GM19328 (cell line): Measurements from ENCODE around the gene QRICH2.
A peak's percentile ranks its signal among the peaks of the same experiment; 100 is the strongest.

Experiments
- ATAC-seq: cut with Tn5 transposase; IDR thresholded peaks from one replicate; pipeline ENCODE4 v1.9.1; 2021; ENCODE audit warnings: mild to moderate bottlenecking, moderate library complexity; ENCODE audit not compliant: unreplicated experiment

Gene QRICH2

DNA sequence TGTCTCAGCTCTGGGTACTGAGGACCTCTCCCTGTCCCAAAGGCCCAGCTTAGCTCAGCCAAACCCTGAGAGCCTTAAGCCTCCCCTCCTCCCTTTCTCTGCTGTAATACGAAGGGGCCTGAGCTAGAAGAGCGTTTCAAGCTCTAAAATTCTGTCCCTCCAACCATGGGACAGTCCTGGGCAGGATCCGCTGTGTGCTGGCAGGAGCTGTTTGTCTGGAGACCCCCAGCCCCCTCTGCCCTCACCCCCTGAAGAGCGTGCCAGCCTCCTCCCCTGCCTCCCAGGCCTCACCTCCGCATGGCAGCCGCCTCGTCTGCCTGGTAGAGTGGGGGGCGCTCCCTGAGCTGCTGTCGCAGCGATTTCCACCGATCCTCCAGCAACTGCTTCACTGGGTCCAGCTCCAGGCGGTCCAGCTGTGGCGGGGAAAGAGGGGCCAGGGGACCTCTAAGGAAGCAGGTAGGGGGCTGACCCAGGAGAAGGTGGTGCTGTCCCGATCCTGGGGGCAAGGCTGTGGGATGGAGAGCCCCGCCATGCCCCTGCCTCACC is 28.3 kb downstream of the QRICH2 start:
- ATAC-seq: no peak

DNA sequence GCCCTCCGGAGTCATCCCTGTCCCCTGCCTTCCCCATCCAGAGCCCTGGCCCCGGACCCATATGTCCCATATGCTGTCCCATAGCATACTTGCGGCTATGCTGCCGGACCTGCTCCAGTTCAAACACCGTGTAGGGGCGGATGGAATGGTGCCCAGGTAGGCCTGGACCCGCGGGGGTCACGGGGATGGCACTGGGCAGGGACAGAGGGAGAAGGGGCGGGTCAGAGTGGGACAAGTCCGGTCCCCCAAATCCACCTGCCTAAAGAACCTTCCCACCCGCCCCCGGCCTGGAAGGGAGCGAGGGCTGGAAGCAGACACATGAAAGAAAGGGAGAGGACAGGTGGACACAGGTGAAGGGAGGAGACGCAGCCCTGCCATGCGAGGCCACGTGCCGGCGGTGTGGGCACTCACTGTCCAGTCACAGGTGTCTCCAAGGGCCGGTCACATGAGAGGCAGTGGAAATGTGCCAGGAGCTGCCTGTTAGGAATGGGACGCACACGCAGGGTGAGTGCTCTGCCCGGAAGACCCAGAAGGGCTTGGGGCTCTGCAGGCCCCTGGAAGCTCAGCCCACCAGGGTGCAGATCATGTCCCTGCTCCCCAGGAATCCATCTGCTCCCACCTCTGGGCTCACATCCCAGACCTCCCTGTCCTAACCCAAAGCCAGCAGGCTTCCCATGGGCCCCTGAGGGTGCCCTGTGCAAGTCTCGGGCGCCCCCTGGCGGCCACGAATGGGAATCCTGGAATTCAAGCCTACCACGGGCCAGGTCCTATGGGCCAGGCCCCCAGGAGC is 28.9 kb downstream of the QRICH2 start:
- no peak for ATAC-seq

DNA sequence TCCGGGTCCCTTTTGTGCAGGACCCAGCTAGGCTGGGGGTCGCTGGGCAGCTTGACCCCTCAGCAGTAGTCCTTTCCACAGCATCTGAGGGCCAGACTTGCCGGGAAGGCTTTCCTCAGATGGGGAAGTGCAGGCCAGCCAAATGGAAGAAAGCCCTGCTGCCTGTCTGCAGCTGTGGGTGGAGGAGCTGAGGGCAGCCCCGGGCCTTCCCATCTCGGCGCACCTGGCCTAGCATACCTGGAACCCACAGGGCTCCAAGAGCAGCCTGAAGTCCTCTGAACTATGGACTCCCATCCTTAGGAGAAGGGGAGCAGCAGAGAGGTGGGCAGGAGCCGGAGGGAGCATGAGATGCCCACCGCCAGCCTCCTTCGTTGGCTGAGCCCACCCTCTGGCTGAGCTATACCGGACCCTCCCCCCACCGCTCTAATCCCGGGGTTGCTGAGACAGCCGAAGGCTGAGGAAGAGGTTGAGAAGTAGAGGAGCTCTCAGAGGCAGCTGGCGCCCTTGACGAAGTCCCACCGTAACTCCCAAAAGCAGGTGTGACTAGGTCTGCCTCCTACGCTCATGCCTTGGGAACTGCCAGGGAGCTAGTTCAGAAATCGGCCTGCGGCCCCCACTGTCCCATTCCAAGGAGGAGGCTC is 29.7 kb downstream of the QRICH2 start:
- no peak for ATAC-seq

DNA sequence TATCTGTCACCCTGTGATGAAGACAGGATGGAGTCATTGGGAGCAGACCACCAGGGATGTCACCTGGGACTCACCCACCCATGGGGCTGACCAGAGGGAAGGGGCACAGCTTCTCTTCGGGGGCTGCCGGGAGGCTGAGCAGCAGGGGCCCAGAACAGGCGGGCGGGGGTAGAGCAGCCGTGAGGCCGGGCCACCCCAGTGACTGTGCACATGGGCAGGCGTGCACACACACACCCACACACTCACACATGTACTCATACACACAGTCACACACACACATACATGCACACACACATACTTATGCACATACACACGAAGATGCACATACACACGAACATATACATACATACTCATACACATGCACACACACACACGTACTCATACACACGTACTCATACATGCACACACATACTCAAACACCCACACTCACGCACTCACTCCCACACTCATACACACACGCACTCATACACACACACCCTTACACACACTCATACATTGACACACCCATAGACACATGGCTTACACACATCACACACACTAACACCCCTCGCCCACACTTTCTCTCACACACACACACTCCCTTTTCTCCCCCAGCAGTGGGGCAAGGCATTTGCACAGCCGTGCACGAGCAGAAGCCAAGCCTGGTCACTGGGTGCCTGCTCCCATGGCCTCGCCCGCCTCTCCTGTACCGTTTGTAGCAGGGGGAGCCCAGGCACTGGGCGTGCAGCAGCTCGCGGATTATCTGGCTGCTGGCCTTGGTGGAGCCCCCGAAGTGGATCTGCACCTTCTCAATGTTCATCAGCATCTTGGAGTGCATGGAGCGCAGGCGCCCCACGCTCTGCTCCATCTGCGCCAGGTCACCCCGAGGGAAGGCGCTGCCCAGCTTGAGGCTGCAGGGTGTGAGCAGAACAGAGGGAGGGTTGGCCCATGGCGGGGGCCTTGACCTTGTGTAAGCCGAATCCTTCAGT is 30.5 kb downstream of the QRICH2 start:
- no peak for ATAC-seq

DNA sequence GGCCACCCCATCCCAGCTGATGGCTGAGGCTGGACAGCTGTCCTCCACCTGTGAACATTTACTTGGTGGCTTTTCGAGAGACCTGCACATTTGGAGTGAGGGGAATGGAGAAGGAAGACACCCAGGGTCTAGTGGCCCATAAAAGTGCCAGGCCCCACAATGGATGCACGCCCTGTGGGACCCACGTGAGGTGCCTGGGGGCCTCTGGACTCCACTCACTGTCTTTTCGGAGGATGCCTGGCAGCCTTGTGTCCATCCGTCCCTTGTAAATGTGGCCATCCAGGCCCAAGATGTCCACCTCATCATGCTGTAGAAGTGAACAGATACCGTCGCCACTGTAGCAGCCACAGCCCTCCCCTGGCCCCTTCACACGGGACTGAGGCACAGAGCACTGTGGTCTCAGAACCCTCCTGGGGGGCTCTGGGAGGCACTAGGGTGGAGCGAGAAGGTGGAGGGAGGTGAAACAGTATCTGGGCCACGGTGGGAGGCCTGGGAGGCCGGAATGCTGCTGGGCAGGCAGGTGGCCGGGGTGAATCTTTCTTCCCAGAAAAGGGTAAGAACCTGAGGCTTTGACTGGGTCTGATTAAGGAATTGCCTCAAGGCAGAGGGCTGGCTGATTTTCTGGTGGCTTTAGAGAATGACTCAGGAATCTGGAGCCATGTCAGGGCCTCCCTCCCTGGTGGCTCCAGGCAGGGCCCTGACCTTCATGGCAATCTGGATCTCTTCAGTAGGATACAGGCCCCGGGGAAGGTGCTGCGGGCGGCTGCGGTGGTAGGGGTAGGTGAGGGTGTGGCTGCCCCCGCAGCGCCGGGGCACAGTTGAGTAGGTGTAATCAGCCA is 31.4 kb downstream of the QRICH2 start:
- ATAC-seq: no peak

DNA sequence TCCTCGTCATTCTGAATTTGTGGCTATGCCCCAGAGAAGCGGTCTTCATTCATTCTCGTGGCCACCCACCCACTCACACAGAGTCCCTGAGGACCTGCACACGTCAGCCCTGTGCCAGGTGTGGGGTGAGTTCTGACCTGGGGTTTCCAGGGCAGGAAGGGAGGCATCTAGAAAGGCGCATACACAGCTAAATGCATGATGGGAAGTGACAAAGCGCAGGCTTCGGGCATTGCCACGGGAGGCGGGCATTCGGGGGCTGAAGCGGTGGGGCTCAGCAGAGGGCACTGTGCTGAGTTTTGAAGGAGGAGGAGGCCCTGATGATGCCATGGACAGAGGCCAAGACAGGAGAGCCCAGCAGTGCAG is 32.0 kb downstream of the QRICH2 start:
- ATAC-seq: no peak

DNA sequence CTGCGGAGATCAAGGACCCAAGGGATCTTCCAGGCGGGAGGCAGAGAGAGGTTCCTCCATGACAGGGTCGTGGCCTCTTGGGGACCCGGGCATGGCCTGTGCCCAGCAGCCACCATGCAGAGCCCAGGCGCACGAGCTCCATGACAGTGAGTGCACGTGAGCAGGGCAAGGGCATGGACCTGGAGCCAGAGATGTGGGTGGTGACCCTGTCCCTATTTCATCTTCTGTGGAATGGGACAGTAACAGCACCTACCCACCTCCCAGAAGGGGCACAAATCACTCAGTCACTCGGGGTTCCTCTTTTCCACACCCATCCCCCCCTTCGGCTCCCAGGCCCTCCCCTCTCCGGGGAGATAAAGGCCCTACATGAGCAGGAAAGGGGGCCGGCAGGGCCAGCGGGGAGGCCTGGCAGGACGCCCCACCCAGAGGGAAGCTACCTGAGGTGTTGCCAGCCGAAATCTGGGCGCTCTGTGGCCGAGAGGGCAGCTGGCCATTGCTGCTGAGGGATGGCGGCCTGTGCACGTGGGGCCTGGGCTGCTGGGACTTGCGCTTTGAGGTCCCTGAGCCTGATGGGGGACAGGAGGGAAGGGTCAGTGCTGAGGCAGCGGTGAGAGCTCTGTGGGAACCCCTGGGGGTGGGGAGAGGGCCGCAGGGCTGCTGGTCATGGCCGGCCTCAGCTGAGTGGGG is 32.6 kb downstream of the QRICH2 start:
- ATAC-seq: no peak

DNA sequence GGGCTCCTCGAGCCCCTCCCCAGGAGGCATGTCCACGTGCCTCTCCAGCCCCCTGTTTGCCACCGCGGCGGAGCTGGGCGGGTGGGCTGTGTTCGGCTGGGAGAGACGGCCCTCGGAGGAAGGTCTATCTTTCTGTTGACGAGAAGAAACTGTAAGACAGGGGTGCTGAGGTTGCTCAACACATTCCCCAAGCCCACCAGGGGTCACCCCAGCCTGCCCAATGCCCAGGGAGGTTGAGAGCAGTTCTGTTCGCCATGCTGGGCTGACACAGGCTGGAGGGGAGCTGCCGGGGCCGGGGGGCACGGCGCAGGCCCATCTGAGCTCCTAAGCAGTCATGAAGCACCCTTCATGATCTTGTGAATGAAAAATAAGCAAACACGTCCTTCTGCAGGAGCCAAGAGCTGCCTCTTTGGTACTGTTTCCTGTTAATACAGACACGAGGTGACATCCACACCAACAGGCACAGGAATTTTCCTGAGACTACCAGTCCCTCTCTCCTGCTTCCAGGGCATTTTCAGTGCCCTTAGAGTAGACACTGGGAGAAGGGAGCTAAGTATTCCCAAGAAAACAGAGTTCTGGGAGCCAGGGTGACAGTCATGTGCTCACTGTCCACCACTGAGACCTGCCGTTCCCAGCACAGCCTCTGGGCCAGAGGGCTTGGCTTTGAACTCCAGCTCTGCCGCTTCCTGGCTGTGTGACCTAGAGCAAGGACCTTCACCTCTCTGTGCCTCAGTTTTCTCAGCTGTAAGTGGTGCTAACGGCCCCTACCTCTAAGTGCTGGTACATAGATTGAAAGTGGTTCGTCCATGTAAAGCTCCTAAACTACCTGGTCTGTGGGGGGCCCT is 33.7 kb downstream of the QRICH2 start:
- no peak for ATAC-seq

DNA sequence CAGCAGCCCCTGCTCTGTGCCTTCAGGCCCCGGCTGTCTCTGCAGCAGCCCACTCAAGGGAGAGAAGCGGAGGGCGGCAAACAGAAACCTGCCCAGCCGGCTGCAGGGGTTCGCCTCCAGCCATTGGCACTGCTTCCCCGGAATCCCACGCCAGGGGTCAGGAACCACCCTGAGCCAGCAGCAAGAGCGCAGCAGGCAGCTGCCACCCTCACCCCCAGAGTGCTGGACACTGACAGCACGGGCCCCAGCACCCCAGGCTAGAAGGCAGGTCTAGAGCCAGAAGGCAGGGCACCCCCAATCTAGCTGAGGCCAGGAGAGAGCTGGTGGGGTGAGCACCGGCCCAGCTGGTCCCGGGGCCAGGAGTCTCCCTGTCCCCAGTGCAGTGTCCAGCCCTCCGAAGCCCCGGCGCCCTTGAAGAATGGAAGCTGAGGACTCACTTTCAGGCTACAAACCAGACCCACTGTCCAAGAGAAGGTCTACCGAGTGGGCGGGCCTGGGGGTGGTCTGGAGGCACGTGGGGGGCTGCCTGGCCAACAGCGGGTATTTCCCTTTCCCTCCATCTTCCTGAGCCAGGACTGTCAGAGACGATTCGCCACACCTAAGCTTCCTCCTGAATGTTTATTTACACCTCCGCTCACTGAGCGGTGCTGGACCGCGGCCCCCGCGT is 34.5 kb downstream of the QRICH2 start:
- ATAC-seq: no peak

DNA sequence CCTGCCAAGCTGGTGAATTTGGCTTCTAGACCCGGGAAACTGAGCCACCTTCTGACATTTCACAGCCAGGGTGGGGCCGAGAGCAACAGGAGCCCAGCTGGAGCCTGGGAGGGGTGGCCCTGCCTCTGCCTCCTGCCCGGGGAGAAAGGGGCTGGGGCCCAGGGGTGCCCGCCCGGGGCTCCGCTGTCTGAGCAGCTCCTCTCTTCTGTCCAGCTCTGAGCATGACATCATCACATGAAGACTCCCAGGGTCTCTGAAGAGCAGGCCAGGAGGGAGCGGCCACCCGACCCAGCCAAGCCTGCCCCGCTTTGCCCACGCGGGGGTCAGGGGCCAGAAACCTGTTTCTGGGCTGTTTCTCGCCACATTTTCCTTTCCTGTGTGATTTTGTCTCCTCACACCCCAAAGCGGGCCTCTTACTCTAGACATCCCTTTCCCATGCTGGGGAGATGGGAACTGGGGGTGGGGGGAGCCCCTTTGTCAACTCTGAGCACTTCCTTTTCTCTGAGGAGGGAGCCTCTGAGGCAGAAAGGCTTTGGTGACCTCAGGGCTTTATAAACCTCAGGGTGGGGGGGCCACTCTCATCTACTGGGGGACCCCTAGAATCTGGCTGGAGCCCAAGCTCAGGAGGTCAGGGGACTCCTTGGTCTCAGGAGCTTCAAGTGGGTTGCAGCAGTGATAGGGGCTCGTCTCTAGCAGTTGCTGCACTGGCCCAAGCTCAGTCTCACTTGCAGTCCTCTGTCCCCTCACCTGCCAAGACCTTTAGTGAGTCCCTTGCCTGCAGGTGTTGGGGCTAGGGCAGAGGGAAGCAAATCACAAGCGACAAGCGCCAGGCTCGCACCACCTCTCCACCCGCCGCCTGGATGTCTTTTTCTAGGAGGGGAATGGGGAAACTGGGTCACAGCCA is 35.3 kb downstream of the QRICH2 start:
- ATAC-seq: peak; percentile 3

DNA sequence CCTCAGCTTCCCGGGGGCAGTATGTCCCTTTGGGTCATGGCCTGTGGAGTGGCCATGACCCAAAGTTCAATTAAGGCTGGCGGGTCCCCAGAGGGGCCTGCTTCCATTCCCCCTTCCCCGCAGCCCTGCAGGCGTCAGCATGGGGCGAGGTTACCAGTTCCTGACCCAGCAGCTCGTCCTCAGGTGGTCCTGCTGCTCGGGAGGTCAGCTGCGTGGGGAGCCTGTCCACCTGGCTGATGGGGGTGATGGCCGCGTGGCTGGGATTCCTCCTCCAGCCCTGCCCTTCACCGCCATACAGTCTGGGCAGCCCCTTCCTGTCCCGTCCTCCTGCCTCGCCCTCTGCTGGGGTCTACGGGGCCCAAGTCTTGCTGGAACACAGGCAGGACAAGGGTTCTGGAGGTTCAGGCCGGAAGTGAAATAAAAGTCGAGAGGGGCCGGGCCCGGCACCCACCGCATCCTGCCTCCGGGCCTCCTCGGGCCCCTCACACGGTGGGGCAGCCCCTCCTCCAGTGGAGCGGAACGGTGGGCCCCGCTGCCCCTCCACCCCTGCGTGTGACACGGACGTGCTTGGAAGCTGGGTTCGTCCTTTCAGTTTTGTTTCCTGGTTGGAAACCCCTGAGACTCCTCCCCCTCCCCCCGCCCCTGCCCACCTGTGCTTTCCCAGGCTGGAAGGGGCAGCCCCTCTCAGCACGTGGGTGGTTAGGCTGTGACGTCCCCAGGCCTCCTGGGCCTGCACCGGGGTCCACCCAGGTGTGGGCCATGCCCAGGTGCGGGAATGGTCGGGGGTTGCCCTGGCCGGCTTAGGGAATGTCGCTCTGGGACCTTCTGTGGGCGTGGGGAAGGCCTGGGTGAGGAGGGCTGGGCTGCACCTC is 36.2 kb downstream of the QRICH2 start:
- ATAC-seq: peak; percentile 44

DNA sequence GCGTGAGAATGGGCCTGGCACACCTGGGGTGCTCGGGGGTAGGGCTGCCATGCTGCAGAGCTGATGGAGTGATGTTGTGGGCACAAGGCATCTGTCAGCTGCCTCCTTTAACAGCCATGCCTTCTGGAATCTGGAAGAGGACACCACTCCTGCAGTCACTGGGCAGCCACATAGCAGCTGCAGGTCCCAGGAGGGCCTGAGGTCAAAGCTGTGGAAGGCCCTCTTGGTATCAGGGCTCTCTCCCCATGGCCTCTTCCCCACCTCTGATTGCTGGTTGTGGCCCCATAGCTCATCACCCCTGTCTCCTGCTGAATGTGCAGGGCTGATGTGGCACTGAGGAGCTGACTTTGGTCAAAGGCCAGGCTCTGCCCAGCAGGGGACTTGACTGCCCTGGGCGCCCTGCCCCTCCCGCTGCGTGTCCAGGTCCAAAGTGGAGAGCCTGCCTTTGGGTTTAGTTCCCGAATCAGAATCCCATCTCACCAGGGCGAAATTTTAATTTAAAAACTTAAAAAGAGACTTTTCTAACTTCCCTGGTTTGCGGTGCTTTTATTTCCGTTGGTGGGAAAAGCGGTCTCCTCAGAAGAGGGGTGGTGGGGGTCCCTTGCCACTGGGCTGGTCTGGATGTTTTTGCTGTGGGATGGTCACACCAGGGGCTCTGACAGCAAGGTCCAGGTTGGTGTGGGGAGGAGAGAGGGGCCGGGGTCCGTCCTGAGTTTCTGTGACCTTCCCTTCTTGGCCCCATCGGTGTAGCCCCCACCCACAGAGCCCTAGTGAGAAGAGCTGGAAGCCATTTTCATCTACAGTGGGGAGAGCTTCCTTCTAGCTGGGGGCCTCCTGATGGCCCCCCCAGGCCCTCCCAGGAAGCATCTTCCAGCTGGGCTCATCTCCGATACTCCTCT is 37.1 kb downstream of the QRICH2 start:
- ATAC-seq: no peak

DNA sequence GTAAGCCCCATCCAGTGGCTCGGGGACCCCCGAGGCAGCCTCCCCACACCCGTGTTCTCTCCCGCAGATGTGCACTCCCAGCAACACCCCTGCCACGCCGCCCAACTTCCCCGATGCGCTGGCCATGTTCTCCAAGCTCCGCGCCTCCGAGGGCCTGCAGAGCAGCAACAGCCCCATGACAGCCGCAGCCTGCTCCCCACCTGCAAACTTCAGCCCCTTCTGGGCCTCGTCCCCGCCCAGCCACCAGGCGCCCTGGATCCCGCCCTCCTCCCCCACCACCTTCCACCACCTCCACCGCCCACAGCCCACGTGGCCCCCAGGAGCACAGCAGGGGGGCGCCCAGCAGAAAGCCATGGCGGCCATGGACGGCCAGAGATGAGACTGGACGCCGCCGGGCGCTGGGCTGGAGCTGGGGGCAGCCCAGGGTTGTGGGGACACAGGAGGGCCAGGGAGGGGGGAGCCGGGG is 37.9 kb downstream of the QRICH2 start:
- ATAC-seq: no peak

DNA sequence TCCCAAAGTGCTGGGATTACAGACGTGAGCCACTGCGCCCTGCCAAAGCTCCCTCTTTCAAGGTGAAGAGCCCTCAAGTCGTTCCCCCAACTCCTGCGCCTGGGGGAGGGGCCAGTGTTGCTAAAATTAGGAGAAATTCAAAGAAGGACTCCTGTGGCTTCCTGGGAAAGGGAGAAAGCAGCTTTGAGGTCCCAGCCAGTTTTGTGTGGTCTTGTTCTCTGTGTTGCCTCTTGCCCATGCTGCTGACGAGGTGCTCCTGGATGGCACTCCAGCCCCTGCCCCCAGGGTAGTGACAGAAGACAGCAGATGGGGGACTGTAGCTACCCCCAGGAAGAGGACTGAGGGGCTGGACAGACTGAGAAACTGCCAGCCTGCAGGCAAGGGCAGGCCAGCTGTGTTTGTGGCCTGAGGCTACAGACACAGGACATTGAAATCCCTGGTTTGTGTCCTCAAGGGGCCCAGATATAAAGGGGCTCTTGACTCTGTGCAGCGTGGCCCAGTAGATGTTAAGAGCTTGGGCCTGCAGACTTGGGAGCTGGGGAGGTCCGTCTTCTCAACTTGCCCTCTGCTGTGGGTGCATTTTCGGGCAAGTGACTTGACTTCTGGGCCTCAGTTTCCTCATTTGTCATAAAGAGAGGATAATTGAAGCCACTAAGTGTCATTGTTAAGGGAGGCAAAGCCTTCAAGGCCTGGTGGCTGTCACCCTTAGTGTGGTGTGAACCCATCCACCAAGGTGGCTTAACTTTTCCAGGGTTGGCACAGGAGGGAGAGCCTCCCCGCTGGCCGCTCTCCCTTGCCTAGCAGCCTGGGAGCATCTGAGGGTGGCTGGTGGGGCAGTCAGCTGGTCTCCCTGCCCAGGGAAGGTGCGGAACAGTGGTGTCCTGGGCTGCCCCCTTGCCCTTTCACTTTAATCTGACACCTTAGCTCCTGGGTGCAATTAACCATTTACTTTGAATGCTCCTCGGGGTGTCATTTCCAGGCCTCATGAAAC is 38.8 kb downstream of the QRICH2 start:
- no peak for ATAC-seq
